ENCODE results near the gene ZSCAN30. TPM values are rescaled to one million over a fixed set of nuclear protein-coding genes. Genes with fewer than 3 reads are reported as not detected.

The ZSCAN30 gene
- total RNA-seq, 1 experiment from 2014 or later = 12.1 TPM

GRCh38 chr18:35326695-35327387 is 36.8 kb upstream of the ZSCAN30 start:
- H3K27ac ChIP-seq (ENCODE audit: low read length) = no peak overlapping the region
- POLR2A ChIA-PET = no interaction called here
- BruUV-seq (replicated peaks) = no TSS peak

GRCh38 chr18:35324926-35325655 is 35.1 kb upstream of the ZSCAN30 start:
- H3K4me1 ChIP-seq (ENCODE audit: control insufficient read depth, insufficient read depth, low read length) = no peaks in the 10 kb centered on the region
- POLR2A ChIA-PET = no interaction called here
- CTCF ChIA-PET = no interaction called here
- H3K4me3 ChIP-seq (ENCODE audit: low read depth in 2 of 2, low read length in 2 of 2) = no peak overlapping the region
- intact Hi-C loops (cut with micrococcal nuclease; ENCODE audit: unreplicated experiment) (no loop called here), in situ Hi-C loops (cut with HindIII; ENCODE audit: low pct_unique_long_range_greater_than_20kb, low sequenced_read_pairs) (no loop called here)
- DNase-seq (ENCODE audit: low read depth, low spot score) (no peak), ATAC-seq (no peak)
- H3K27me3 ChIP-seq (ENCODE audit: control insufficient read depth, insufficient read depth, low read length) = no peaks in the 10 kb centered on the region
- BruUV-seq (replicated peaks) = no TSS peak
- no peak overlapping the region for H3K27ac ChIP-seq (ENCODE audit: low read length)
- H3K36me3 ChIP-seq (ENCODE audit: control insufficient read depth, insufficient read depth, low read length) = no peaks in the 10 kb centered on the region
- no peak for TF ChIP-seq POLR2AphosphoS5 (IDR thresholded peaks at IDR 0.05; ENCODE audit: low read depth, low read length)
- no peak for TF ChIP-seq SIN3A (IDR thresholded peaks at IDR 0.05; ENCODE audit: borderline replicate concordance, insufficient read depth, low read depth, low read length)
- TF ChIP-seq CTCF (IDR thresholded peaks at IDR 0.05) = no peak
- TF ChIP-seq, protein P1, sequence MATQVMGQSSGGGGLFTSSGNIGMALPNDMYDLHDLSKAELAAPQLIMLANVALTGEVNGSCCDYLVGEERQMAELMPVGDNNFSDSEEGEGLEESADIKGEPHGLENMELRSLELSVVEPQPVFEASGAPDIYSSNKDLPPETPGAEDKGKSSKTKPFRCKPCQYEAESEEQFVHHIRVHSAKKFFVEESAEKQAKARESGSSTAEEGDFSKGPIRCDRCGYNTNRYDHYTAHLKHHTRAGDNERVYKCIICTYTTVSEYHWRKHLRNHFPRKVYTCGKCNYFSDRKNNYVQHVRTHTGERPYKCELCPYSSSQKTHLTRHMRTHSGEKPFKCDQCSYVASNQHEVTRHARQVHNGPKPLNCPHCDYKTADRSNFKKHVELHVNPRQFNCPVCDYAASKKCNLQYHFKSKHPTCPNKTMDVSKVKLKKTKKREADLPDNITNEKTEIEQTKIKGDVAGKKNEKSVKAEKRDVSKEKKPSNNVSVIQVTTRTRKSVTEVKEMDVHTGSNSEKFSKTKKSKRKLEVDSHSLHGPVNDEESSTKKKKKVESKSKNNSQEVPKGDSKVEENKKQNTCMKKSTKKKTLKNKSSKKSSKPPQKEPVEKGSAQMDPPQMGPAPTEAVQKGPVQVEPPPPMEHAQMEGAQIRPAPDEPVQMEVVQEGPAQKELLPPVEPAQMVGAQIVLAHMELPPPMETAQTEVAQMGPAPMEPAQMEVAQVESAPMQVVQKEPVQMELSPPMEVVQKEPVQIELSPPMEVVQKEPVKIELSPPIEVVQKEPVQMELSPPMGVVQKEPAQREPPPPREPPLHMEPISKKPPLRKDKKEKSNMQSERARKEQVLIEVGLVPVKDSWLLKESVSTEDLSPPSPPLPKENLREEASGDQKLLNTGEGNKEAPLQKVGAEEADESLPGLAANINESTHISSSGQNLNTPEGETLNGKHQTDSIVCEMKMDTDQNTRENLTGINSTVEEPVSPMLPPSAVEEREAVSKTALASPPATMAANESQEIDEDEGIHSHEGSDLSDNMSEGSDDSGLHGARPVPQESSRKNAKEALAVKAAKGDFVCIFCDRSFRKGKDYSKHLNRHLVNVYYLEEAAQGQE (IDR thresholded peaks at IDR 0.05; ENCODE audit: insufficient read depth in 1 of 2, low read depth in 2 of 2, low read length in 1 of 2) = no peak
- no peak for TF ChIP-seq TCF7L2 (IDR thresholded peaks at IDR 0.05; ENCODE audit: low read depth, low read length)
- H3K9me3 ChIP-seq (ENCODE audit: control insufficient read depth, insufficient read depth, low read depth, low read length) = no peaks in the 10 kb centered on the region; the same call in 1 of the 2 replicates

More at GRCh38 chr18:35326695-35327387, 36.8 kb upstream of the ZSCAN30 start:
- no peaks in the 10 kb centered on the region for H3K4me1 ChIP-seq (ENCODE audit: control insufficient read depth, insufficient read depth, low read length)
- TF ChIP-seq CTCF (IDR thresholded peaks at IDR 0.05) (no peak), TCF7L2 (IDR thresholded peaks at IDR 0.05; ENCODE audit: low read depth, low read length) (no peak), POLR2AphosphoS5 (IDR thresholded peaks at IDR 0.05; ENCODE audit: low read depth, low read length) (no peak), SIN3A (IDR thresholded peaks at IDR 0.05; ENCODE audit: borderline replicate concordance, insufficient read depth, low read depth, low read length) (no peak)
- TF ChIP-seq, protein P1 (IDR thresholded peaks at IDR 0.05; ENCODE audit: insufficient read depth in 1 of 2, low read depth in 2 of 2, low read length in 1 of 2) = no peak
- H3K9me3 ChIP-seq (ENCODE audit: control insufficient read depth, insufficient read depth, low read depth, low read length) = no peaks in the 10 kb centered on the region; the same call in 1 of the 2 replicates
- ATAC-seq = no peak
- intact Hi-C loops (cut with micrococcal nuclease; ENCODE audit: unreplicated experiment) = no loop called here
- H3K27me3 ChIP-seq (ENCODE audit: control insufficient read depth, insufficient read depth, low read length) = no peaks in the 10 kb centered on the region
- H3K4me3 ChIP-seq (ENCODE audit: low read depth in 2 of 2, low read length in 2 of 2) = no peak overlapping the region
- DNase-seq (ENCODE audit: low read depth, low spot score) = no peak
- in situ Hi-C loops (cut with HindIII; ENCODE audit: low pct_unique_long_range_greater_than_20kb, low sequenced_read_pairs) = no loop called here
- no peaks in the 10 kb centered on the region for H3K36me3 ChIP-seq (ENCODE audit: control insufficient read depth, insufficient read depth, low read length)
- CTCF ChIA-PET = no interaction called here

All from Panc1 (cell line).